K562 (cell line): Measurements from ENCODE around the gene LY6G5B. TPM values are rescaled to one million over a fixed set of nuclear protein-coding genes. Genes with fewer than 3 reads are reported as not detected.
A peak's percentile ranks its signal among the peaks of the same experiment; 100 is the strongest.

Experiments used
- ATAC-seq: fragments of 200-7000 bp; cut with Tn5 transposase; 3 replicates; pipeline ENCODE4 v1.9.1; 2020; ENCODE audit warnings: moderate library complexity
- BruUV-seq: library from RNA; stranded (reverse); fragments of 400-500 nt; replicated peaks from 2 replicates; lab custom pipeline; 2021; lab: Mats Ljungman, UMichigan
- CTCF ChIA-PET: fragments of 300-600 bp; formaldehyde crosslinking; extraction: SDS; loops from one replicate; lab custom pipeline; 2021; ENCODE audit warnings: low intra/inter-chr PET ratio; lab: Yijun Ruan, JAX
- POLR2A ChIA-PET: fragments of 300-600, 350-650 bp; sonication (Branson Sonifier 250); formaldehyde crosslinking; extraction: SDS; loops from one replicate; lab custom pipeline; 2021; ENCODE audit warnings: antibody characterized with exemption, inconsistent platforms; lab: Yijun Ruan, JAX
- DNase-seq, 4 experiments: peaks; one replicate each; pipeline versions ENCODE4 v3.0.0 to v3.0.0-alpha.2; 2011 to 2018; ENCODE audit warnings: low spot score in 3 of 4, mixed read lengths in 3 of 4; ENCODE audit errors: extremely low read depth in 1 of 4
- FAIRE-seq: peaks from 2 replicates; lab custom pipeline; 2011; peaks lifted over from hg19 to GRCh38; lab: Jason Lieb, UNC
- H2AFZ ChIP-seq: 2 replicates; pipeline ENCODE4 v1.6.0; 2011; ENCODE audit warnings: low read depth, low read length, control low read depth, inconsistent platforms
- H3K27ac ChIP-seq: fragments of 200-600 bp; 3 replicates; pipeline ENCODE4 v1.8.0; 2011; ENCODE audit warnings: low read depth, mild to moderate bottlenecking, control low read depth, inconsistent platforms, low read length, moderate library complexity, mixed read lengths; ENCODE audit errors: extremely low read depth
- H3K27me3 ChIP-seq, 2 experiments: fragments of 300-600 bp in 1 of 2; 2 replicates in 1 of 2; 3 replicates in 1 of 2; pipeline versions ENCODE4 v1.6.0 to v1.8.0; 2011; ENCODE audit warnings: inconsistent platforms in 2 of 2, low read length in 2 of 2, mild to moderate bottlenecking in 1 of 2, mixed read lengths in 1 of 2, moderate library complexity in 1 of 2; ENCODE audit not compliant: control insufficient read depth in 2 of 2, insufficient read depth in 2 of 2
- H3K36me3 ChIP-seq: fragments of 300-600 bp; 3 replicates; pipeline ENCODE4 v1.8.0; 2011; ENCODE audit warnings: mild to moderate bottlenecking, low read length, inconsistent platforms; ENCODE audit not compliant: control insufficient read depth, insufficient read depth
- H3K4me1 ChIP-seq, 2 experiments: fragments of 200-600 bp in 1 of 2; replicated peaks in 1 of 2; 2 replicates in 1 of 2; 3 replicates in 1 of 2; pipeline versions ENCODE4 v1.5.1 to v1.8.0; 2011; ENCODE audit warnings: inconsistent platforms in 2 of 2, low read length in 2 of 2, mild to moderate bottlenecking in 1 of 2, mixed read lengths in 1 of 2, moderate library complexity in 1 of 2; ENCODE audit not compliant: control insufficient read depth in 2 of 2, insufficient read depth in 2 of 2
- H3K4me2 ChIP-seq: 2 replicates; pipeline ENCODE4 v1.6.1; 2011; ENCODE audit warnings: low read length, control low read depth, inconsistent platforms, mixed read lengths; ENCODE audit not compliant: insufficient read depth
- H3K4me3 ChIP-seq: fragments of 200-600 bp; sonication (generic), shearing (Covaris generic); 2 replicates; pipeline ENCODE4 v1.5.1; 2016; ENCODE audit warnings: control low read depth, inconsistent platforms
- H3K79me2 ChIP-seq: fragments of 200-600 bp; 3 replicates; pipeline ENCODE4 v1.8.0; 2011; ENCODE audit warnings: low read length, inconsistent platforms; ENCODE audit not compliant: control insufficient read depth, insufficient read depth
- H3K9ac ChIP-seq, 2 experiments: 2 replicates each; pipeline versions ENCODE4 v1.6.0 to v1.6.1; 2011; ENCODE audit warnings: low read depth in 2 of 2, low read length in 2 of 2, control low read depth in 1 of 2, inconsistent platforms in 1 of 2, mild to moderate bottlenecking in 1 of 2, mixed read lengths in 1 of 2; ENCODE audit not compliant: insufficient read depth in 1 of 2
- H3K9me1 ChIP-seq: one replicate; pipeline ENCODE4 v1.6.0; 2011; ENCODE audit warnings: inconsistent platforms, mild to moderate bottlenecking, low read length, moderate library complexity; ENCODE audit not compliant: control insufficient read depth, insufficient read depth
- H3K9me3 ChIP-seq: replicated peaks from 2 replicates; pipeline ENCODE4 v1.5.1; 2011; ENCODE audit warnings: low read depth, low read length, inconsistent platforms; ENCODE audit not compliant: control insufficient read depth, insufficient read depth
- H4K20me1 ChIP-seq: replicated peaks from 2 replicates; pipeline ENCODE4 v1.6.1; 2011; ENCODE audit warnings: low read length, inconsistent platforms, mixed read lengths; ENCODE audit not compliant: control insufficient read depth, insufficient read depth
- ASH1L ChIP-seq: fragments of 450-650 bp; IDR thresholded peaks from 2 replicates; pipeline ENCODE4 v1.6.1; 2018; ENCODE audit warnings: borderline replicate concordance, mild to moderate bottlenecking, low read depth; ENCODE audit not compliant: partially characterized antibody
- COPS2 ChIP-seq: fragments of 450-650 bp; conservative IDR thresholded peaks from 2 replicates; pipeline ENCODE4 v1.6.1; 2016; ENCODE audit warnings: mild to moderate bottlenecking, moderate library complexity
- DACH1 ChIP-seq: fragments of 450-650 bp; IDR thresholded peaks from 2 replicates; pipeline ENCODE4 v1.6.1; 2018; ENCODE audit not compliant: partially characterized antibody
- EP300 ChIP-seq: IDR thresholded peaks from 2 replicates; pipeline ENCODE4 v1.6.1; 2012; ENCODE audit warnings: low read length, improper control_type of control experiment
- JUNB ChIP-seq: fragments of 450-650 bp; formaldehyde crosslinking; conservative IDR thresholded peaks from 2 replicates; pipeline ENCODE4 v1.4.0; 2020; ENCODE audit warnings: mild to moderate bottlenecking
- ZBTB17 ChIP-seq: fragments of 450-650 bp; formaldehyde crosslinking; IDR thresholded peaks from 2 replicates; pipeline ENCODE4 v1.4.0; 2020; ENCODE audit warnings: mild to moderate bottlenecking
- ZKSCAN3 ChIP-seq: fragments of 250-450 bp; sonication (Bioruptor Pico); IDR thresholded peaks from 2 replicates; pipeline ENCODE4 v1.4.0; 2020
- ZNF224 ChIP-seq: sonication (generic); formaldehyde crosslinking; IDR thresholded peaks from 2 replicates; pipeline ENCODE4 v1.8.0; 2022; ENCODE audit warnings: mild to moderate bottlenecking, missing genetic modification reagents
- ZNF583 ChIP-seq: fragments of 250-450 bp; sonication (Bioruptor Pico); IDR thresholded peaks from 2 replicates; pipeline ENCODE4 v1.4.0; 2020
- ZNF785 ChIP-seq: fragments of 250-450 bp; sonication (Bioruptor Pico); IDR thresholded peaks from 2 replicates; pipeline ENCODE4 v1.4.0; 2020; ENCODE audit warnings: mild to moderate bottlenecking
- WGBS: fragments of 100-300 bp; shearing (Covaris generic); methylation state at CpG from one replicate; pipeline ENCODE4 v1.1.6; 2016; ENCODE audit warnings: low coverage, mixed read lengths; ENCODE audit not compliant: insufficient coverage; ENCODE audit errors: missing lambda C conversion rate; 5-methylcytosine and 5-hydroxymethylcytosine counted together
- in situ Hi-C: fragments of 300-500 bp; cut with MboI; formaldehyde crosslinking; loops from 4 replicates; pipeline ENCODE4 v1.15.0; 2018; ENCODE audit warnings: inconsistent platforms, mixed read lengths
- intact Hi-C: fragments of 100-400 bp; cut with micrococcal nuclease; formaldehyde crosslinking; loops from 2 replicates; pipeline ENCODE4 v1.14.2; 2022
- polyA plus RNA-seq, 8 experiments: library from polyadenylated mRNA; depleted of rRNA in 4 of 8; stranded (reverse) in 5 of 8; unstranded in 3 of 8; fragments of >200 nt; fragmentation: Nextera tagmentation in 2 of 8; fragmentation: Illumina TruSeq in 1 of 8; extraction: Ambion mirVana in 2 of 8; extraction: Trizol in 1 of 8; gene quantifications; 2 replicates each; pipeline versions ENCODE4 v1.2.1 to v1.2.3, GENCODE V29; 2011 to 2014; ENCODE audit warnings: inconsistent platforms in 1 of 8, missing spikeins in 1 of 8
- total RNA-seq, 7 experiments: library from RNA; depleted of rRNA in 6 of 7; stranded (reverse); fragments of >200 nt in 6 of 7; fragmentation: Illumina TruSeq in 2 of 7; extraction: Trizol in 2 of 7; gene quantifications; 2 replicates each; pipeline versions ENCODE4 v1.2.1 to v1.2.3, GENCODE V29; 2011 to 2021; ENCODE audit warnings: low replicate concordance in 1 of 7
- TF ChIP-seq, protein P1 (sequence below): fragments of 450-650 bp; conservative IDR thresholded peaks from 2 replicates; pipeline ENCODE4 v1.6.1; 2016; ENCODE audit warnings: missing genetic modification characterization, low read depth, mild to moderate bottlenecking, control low read depth, missing compliant biosample characterization
- TF ChIP-seq, protein P2 (sequence below): fragments of 250-450 bp; sonication (Bioruptor Pico); IDR thresholded peaks from 2 replicates; pipeline ENCODE4 v1.9.0; 2021; ENCODE audit warnings: mild to moderate bottlenecking, inconsistent platforms
- TF ChIP-seq, protein P3 (sequence below): fragments of 250-450 bp; sonication (Bioruptor Pico); IDR thresholded peaks from 2 replicates; pipeline ENCODE4 v1.4.0; 2020; ENCODE audit warnings: mild to moderate bottlenecking, moderate library complexity

The LY6G5B gene
- total and polyA plus RNA-seq, 9 of the 15 experiments (the other 6 are each of a cell fraction or from before 2014, with no cell fraction given), result 6.0 to 27.0 (median 7.5) TPM

DNA sequence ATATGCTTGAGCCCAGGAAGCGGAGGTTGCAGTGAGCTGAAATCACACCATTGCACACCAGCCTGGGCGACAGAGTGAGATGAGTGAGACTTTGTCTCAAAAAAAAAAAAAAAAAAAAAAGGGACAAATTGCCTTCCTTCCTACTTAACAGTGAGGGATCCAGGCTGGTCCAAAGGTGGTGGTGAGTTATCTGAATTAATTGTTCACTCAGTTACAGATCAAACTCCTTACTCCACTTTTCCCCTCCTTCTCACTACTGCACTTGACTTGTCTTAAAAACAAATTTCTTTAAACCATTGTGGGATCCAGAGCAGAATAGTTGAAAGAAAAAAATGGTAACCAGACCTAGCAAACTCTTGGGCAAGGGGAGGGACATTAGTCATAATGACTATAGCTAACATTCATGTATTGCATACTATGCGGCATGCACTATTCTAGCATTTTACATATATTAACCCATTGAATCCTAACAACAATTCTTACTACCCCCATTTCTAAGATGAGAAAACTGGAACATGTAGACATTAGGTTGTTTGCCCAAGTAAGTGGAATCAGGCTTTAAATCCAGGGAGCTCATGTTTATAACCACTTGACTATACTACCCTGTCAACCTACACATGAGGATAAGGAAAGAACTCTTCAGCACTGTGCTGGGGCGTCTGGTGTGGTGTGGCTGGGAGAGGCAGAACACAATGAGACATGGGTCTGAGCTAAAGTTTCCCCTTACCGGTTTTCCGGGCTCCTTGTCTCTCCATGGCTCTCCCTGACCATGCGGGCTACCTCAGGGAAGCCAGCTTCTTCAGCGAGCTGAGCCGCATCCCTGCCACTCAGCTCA is 6.4 kb upstream of the LY6G5B start:
- peaks cover 90% of the 10 kb centered on the region for H3K79me2 ChIP-seq
- 33% methylated on average over 9 of the region's 9 CpGs for WGBS
- POLR2A ChIA-PET, result interaction anchor here (0.6 to 9.8 kb wide), 44 partner anchors 9 to 980 kb away, joined by 3 to 267 read pairs (median 10); partner anchors contain the start of genes ABHD16A, APOM, BAG6 and CLIC1
- H3K4me2 ChIP-seq, result peak overlapping the region; percentile 93
- peak overlapping the region; percentile 96 to 97 for H3K9ac ChIP-seq
- H3K4me3 ChIP-seq, result peak overlapping the region; percentile 66
- peaks cover 8% of the 10 kb centered on the region; the same call in 1 of the 2 replicates for H4K20me1 ChIP-seq
- ATAC-seq (no peak), FAIRE-seq (no peak), DNase-seq (peak in 1 of 4 experiments; percentile 50)
- no peaks in the 10 kb centered on the region for H3K9me1 ChIP-seq
- H3K36me3 ChIP-seq, result peaks cover 53% of the 10 kb centered on the region
- H3K27ac ChIP-seq, result peak overlapping the region; percentile 97
- H2AFZ ChIP-seq, result peak overlapping the region; percentile 27
- H3K9me3 ChIP-seq, result no peaks in the 10 kb centered on the region
- intact Hi-C loops, result loop anchor here (10.0 kb wide), 1 partner anchor 511 kb away; the partner anchor contains the start of genes AGPAT1 and RNF5
- BruUV-seq, result no TSS peak
- in situ Hi-C loops, result loop anchor here (5.0 kb wide), 2 partner anchors 116 to 199 kb away; partner anchors contain the start of genes ATP6V1G2, NEU1 and NFKBIL1
- H3K27me3 ChIP-seq, result no peaks in the 10 kb centered on the region
- peaks cover 45 to 60% of the 10 kb centered on the region in 2 experiments for H3K4me1 ChIP-seq
- CTCF ChIA-PET, result no interaction called here
- TF ChIP-seq ZNF224 (CRISPR knock-in tag) (no peak), ZBTB17 (no peak), JUNB (CRISPR knock-in tag) (no peak), ZNF583 (CRISPR knock-in tag) (no peak), COPS2 (no peak), EP300 (no peak), ASH1L (no peak), ZNF785 (CRISPR knock-in tag) (0 out of 2 replicates have a peak, but pooled peaks have one; percentile 3), DACH1 (no peak), ZKSCAN3 (CRISPR knock-in tag) (no peak)
- TF ChIP-seq, protein P1, sequence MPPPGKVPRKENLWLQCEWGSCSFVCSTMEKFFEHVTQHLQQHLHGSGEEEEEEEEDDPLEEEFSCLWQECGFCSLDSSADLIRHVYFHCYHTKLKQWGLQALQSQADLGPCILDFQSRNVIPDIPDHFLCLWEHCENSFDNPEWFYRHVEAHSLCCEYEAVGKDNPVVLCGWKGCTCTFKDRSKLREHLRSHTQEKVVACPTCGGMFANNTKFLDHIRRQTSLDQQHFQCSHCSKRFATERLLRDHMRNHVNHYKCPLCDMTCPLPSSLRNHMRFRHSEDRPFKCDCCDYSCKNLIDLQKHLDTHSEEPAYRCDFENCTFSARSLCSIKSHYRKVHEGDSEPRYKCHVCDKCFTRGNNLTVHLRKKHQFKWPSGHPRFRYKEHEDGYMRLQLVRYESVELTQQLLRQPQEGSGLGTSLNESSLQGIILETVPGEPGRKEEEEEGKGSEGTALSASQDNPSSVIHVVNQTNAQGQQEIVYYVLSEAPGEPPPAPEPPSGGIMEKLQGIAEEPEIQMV (tag), result 0 out of 2 replicates have a peak, but pooled peaks have one; percentile 31
- TF ChIP-seq, protein P2, sequence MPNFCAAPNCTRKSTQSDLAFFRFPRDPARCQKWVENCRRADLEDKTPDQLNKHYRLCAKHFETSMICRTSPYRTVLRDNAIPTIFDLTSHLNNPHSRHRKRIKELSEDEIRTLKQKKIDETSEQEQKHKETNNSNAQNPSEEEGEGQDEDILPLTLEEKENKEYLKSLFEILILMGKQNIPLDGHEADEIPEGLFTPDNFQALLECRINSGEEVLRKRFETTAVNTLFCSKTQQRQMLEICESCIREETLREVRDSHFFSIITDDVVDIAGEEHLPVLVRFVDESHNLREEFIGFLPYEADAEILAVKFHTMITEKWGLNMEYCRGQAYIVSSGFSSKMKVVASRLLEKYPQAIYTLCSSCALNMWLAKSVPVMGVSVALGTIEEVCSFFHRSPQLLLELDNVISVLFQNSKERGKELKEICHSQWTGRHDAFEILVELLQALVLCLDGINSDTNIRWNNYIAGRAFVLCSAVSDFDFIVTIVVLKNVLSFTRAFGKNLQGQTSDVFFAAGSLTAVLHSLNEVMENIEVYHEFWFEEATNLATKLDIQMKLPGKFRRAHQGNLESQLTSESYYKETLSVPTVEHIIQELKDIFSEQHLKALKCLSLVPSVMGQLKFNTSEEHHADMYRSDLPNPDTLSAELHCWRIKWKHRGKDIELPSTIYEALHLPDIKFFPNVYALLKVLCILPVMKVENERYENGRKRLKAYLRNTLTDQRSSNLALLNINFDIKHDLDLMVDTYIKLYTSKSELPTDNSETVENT (CRISPR knock-in tag), result no peak; the same call in 1 of the 2 replicates
- TF ChIP-seq, protein P3, sequence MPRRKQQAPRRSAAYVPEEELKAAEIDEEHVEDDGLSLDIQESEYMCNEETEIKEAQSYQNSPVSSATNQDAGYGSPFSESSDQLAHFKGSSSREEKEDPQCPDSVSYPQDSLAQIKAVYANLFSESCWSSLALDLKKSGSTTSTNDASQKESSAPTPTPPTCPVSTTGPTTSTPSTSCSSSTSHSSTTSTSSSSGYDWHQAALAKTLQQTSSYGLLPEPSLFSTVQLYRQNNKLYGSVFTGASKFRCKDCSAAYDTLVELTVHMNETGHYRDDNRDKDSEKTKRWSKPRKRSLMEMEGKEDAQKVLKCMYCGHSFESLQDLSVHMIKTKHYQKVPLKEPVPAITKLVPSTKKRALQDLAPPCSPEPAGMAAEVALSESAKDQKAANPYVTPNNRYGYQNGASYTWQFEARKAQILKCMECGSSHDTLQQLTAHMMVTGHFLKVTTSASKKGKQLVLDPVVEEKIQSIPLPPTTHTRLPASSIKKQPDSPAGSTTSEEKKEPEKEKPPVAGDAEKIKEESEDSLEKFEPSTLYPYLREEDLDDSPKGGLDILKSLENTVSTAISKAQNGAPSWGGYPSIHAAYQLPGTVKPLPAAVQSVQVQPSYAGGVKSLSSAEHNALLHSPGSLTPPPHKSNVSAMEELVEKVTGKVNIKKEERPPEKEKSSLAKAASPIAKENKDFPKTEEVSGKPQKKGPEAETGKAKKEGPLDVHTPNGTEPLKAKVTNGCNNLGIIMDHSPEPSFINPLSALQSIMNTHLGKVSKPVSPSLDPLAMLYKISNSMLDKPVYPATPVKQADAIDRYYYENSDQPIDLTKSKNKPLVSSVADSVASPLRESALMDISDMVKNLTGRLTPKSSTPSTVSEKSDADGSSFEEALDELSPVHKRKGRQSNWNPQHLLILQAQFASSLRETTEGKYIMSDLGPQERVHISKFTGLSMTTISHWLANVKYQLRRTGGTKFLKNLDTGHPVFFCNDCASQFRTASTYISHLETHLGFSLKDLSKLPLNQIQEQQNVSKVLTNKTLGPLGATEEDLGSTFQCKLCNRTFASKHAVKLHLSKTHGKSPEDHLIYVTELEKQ (CRISPR knock-in tag), result no peak
